ENCODE results near the gene DIPK1A. TPM values are rescaled to one million over a fixed set of nuclear protein-coding genes. Genes with fewer than 3 reads are reported as not detected.
A peak's percentile ranks its signal among the peaks of the same experiment; 100 is the strongest.

Gene DIPK1A
- total RNA-seq, 4 donors from 2014 or later: 3.1 to 9.9 (median 4.9) TPM

DNA sequence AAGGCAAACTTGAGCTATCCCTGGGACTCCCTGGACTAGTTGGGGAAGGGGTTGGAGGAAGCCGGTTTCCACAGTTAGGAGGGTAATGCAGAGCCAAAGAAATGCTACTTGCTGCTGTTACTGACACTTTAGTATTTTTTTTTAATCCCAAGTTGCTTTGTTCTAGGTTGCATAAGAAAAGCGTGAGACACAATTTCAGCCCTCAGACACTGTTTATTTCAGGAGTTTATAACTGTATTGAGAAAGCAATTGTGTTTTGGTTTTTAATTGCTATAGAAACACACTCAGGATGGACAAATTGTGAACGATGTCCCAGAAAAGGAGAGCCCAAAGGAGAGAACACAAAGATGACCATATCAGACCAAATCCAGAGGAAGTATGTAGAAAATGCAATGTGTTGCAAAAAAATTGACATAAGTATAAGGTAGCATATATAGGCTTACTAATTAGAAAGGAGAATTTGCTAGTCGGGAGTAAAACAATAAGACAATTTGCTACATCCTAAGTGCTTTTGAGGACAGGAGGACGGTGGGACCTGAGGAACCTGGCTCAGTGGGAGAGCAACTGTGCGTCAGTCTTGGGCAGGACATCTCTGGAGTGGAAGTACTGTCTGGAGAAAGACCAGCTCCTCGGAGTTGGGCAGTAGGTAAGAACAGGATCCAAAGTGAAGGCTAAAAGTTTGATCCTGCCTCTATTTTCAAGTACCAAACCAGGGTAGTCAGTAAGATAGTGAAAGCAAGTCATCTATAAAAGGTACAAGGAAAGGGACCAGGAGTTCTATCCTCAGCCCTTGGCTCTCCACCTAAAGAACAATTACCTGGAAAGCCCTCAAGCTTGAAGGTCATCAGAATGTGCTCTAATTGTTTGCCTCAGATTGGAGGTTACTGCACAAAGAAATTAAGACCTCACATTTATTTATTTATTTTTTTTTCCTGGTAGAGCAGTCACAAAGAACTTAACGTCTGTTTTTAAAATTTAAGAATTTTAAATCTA is 39.9 kb downstream of the DIPK1A start:
- Histone ChIP-seq H3K4me1 (no peaks in the 10 kb centered on the region), H3K27me3 (no peaks in the 10 kb centered on the region), H3K9me3 (no peaks in the 10 kb centered on the region), H3K36me3 (no peaks in the 10 kb centered on the region), H3K4me3 (no peak overlapping the region), H3K27ac (peak overlapping the region in 2 of 4 donors; percentile 51 to 57)
- intact Hi-C loops (cut with DNase I): no loop called here
- TF ChIP-seq CTCF (IDR thresholded peaks at IDR 0.05): no peak
- TF ChIP-seq POLR2A (IDR thresholded peaks at IDR 0.05): no peak
- no peak for DNase-seq
- WGBS, 2 donors: 80 to 85% methylated on average over 8 of the region's 8 CpGs

- peak overlapping the region in 1 of 4 donors; percentile 5 for H3K27ac ChIP-seq
- TF ChIP-seq POLR2A (IDR thresholded peaks at IDR 0.05) (no peak), CTCF (IDR thresholded peaks at IDR 0.05) (no peak)
Measured at GRCh38 chr1:92916899-92917298, 44.4 kb downstream of the DIPK1A start.

DNA sequence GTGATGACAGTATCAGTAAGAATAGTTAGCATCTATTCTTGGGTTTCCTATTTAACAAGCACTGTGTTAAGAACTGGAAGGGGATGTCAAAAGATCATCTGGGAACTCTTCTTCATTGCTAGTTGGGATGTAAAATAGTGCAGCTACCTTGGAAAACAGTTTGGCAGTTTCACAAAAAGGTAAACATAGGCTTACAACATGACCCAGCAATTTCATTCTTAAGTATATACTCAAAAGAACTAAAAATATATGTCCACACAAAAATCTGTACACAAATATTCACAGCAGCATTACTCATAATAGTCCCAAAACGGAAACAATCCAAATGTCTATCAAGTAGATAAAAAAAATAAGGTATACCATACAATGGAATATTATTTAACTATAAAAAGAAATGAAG is 45.7 kb downstream of the DIPK1A start:
- no peaks in the 10 kb centered on the region for H3K27me3 ChIP-seq
- H3K4me1 ChIP-seq: no peaks in the 10 kb centered on the region
- intact Hi-C loops (cut with DNase I): no loop called here
- no peak overlapping the region for H3K4me3 ChIP-seq
- H3K9me3 ChIP-seq: no peaks in the 10 kb centered on the region
- no peak for DNase-seq
- H3K27ac ChIP-seq: no peak overlapping the region
- H3K36me3 ChIP-seq: no peaks in the 10 kb centered on the region
- TF ChIP-seq CTCF (IDR thresholded peaks at IDR 0.05): no peak
- no peak for TF ChIP-seq POLR2A (IDR thresholded peaks at IDR 0.05)
- WGBS, 2 donors: 65 to 66% methylated on average over 1 of the region's 1 CpG

More at GRCh38 chr1:92916899-92917298, 44.4 kb downstream of the DIPK1A start:
- Histone ChIP-seq H3K9me3 (no peaks in the 10 kb centered on the region), H3K36me3 (no peaks in the 10 kb centered on the region), H3K27me3 (no peaks in the 10 kb centered on the region), H3K4me3 (no peak overlapping the region), H3K4me1 (no peaks in the 10 kb centered on the region)
- no peak for DNase-seq
- intact Hi-C loops (cut with DNase I): no loop called here

GRCh38 chr1:92913093-92913819 is 48.0 kb downstream of the DIPK1A start:
- Histone ChIP-seq H3K4me1 (peaks cover 0 to 21% (median 16%) of the 10 kb centered on the region in 3 donors), H3K36me3 (no peaks in the 10 kb centered on the region), H3K4me3 (no peak overlapping the region), H3K27me3 (no peaks in the 10 kb centered on the region), H3K27ac (no peak overlapping the region), H3K9me3 (no peaks in the 10 kb centered on the region)
- intact Hi-C loops (cut with DNase I): no loop called here
- no peak for TF ChIP-seq CTCF (IDR thresholded peaks at IDR 0.05)
- no peak for TF ChIP-seq POLR2A (IDR thresholded peaks at IDR 0.05)
- WGBS, 2 donors: 79 to 84% methylated on average over 3 of the region's 3 CpGs
- no peak for DNase-seq

GRCh38 chr1:92910081-92910480 is 51.2 kb downstream of the DIPK1A start:
- DNase-seq: no peak
- H3K4me1 ChIP-seq: peaks cover 0 to 29% (median 16%) of the 10 kb centered on the region in 3 donors
- 32 to 43% methylated on average over 4 of the region's 4 CpGs for WGBS, 2 donors
- no peak overlapping the region for H3K4me3 ChIP-seq
- no peaks in the 10 kb centered on the region for H3K9me3 ChIP-seq
- TF ChIP-seq POLR2A (IDR thresholded peaks at IDR 0.05): no peak
- TF ChIP-seq CTCF (IDR thresholded peaks at IDR 0.05): no peak
- H3K27ac ChIP-seq: no peak overlapping the region
- no peaks in the 10 kb centered on the region for H3K36me3 ChIP-seq
- H3K27me3 ChIP-seq: no peaks in the 10 kb centered on the region
- intact Hi-C loops (cut with DNase I): no loop called here

Measured in esophagus squamous epithelium (tissue), 5 donors.